Neural crest cell (in vitro differentiated cells): ENCODE results near the gene GTF2F2. TPM values are rescaled to one million over a fixed set of nuclear protein-coding genes. Genes with fewer than 3 reads are reported as not detected.

ENCODE experiments used
- DNase-seq: peaks from one replicate; pipeline ENCODE4 v3.0.0; 2021; ENCODE audit warnings: low read depth, mixed read lengths, low spot score
- H3K27ac Mint-ChIP-seq: one replicate; pipeline ENCODE4 v1.8.0; 2021; ENCODE audit warnings: mild to moderate bottlenecking, mixed read lengths; ENCODE audit not compliant: unreplicated experiment
- H3K27me3 Mint-ChIP-seq: 2 replicates; pipeline ENCODE4 v1.8.0; 2021; ENCODE audit warnings: low read depth, mild to moderate bottlenecking, mixed read lengths
- H3K36me3 Mint-ChIP-seq: 2 replicates; pipeline ENCODE4 v1.8.0; 2021; ENCODE audit warnings: low read depth, mild to moderate bottlenecking, mixed read lengths
- H3K4me1 Mint-ChIP-seq: 2 replicates; pipeline ENCODE4 v1.8.0; 2021; ENCODE audit warnings: mixed read lengths
- H3K4me3 Mint-ChIP-seq: one replicate; pipeline ENCODE4 v1.8.0; 2021; ENCODE audit warnings: mild to moderate bottlenecking, mixed read lengths
- H3K9me3 Mint-ChIP-seq: 2 replicates; pipeline ENCODE4 v1.8.0; 2021; ENCODE audit warnings: mixed read lengths
- total RNA-seq: library from RNA; stranded (reverse); gene quantifications from 2 replicates; pipeline ENCODE4 v1.2.1, GENCODE V29; 2021
- TF ChIP-seq, protein P1 (sequence below): fragments of 200-600 bp; sonication (generic); conservative IDR thresholded peaks from 2 replicates; pipeline ENCODE4 v1.5.0; 2021; ENCODE audit warnings: antibody characterized with exemption, mild to moderate bottlenecking

The GTF2F2 gene
- total RNA-seq, 1 donor from 2014 or later, result 25.1 TPM

DNA sequence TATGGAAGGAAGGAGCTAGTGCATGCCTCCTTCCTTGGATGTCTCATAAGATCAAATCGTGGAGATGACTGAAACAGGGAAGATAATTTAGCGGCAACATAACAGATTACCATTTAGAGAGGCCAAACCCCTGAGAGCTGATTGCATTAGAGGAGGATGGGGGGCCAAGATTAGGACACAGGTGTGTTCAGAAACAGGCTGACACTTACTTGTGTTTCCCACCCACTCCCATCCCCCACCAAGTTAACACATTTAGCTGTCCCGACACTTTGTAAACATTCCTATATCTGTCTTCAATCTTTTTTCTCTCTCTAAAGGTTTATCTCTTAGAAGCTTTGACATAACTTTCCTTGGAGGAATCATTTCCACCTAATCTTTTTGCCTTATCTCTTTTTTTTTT is 129.4 kb downstream of the GTF2F2 start:
- Mint-ChIP-seq H3K9me3 (no peaks in the 10 kb centered on the region), H3K27me3 (no peaks in the 10 kb centered on the region), H3K27ac (no peak overlapping the region), H3K36me3 (peaks cover 4% of the 10 kb centered on the region), H3K4me3 (no peak overlapping the region), H3K4me1 (no peaks in the 10 kb centered on the region)
- no peak for DNase-seq
- TF ChIP-seq, protein P1, sequence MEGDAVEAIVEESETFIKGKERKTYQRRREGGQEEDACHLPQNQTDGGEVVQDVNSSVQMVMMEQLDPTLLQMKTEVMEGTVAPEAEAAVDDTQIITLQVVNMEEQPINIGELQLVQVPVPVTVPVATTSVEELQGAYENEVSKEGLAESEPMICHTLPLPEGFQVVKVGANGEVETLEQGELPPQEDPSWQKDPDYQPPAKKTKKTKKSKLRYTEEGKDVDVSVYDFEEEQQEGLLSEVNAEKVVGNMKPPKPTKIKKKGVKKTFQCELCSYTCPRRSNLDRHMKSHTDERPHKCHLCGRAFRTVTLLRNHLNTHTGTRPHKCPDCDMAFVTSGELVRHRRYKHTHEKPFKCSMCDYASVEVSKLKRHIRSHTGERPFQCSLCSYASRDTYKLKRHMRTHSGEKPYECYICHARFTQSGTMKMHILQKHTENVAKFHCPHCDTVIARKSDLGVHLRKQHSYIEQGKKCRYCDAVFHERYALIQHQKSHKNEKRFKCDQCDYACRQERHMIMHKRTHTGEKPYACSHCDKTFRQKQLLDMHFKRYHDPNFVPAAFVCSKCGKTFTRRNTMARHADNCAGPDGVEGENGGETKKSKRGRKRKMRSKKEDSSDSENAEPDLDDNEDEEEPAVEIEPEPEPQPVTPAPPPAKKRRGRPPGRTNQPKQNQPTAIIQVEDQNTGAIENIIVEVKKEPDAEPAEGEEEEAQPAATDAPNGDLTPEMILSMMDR, result no peak

DNA sequence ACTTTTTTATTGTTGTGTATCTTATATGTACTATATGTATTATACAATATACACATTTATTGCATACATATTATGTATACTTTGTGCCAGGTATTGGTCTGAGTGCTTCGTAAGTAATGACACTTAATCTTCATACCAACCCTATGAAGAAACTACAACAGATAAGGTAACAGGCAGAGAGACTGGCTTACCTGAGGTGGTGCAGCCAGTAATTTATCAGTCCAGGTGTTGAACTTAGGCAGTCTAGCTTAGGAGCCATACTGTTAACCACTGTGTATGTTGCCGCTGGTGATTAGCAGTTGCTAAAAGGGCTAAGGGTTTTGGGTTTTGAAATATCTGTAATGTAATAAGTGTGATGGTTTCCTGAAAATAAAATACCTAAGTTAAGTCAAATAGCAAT is 134.1 kb downstream of the GTF2F2 start:
- Mint-ChIP-seq H3K4me3 (no peak overlapping the region), H3K27me3 (no peaks in the 10 kb centered on the region), H3K9me3 (no peaks in the 10 kb centered on the region), H3K4me1 (no peaks in the 10 kb centered on the region), H3K36me3 (peaks cover 4% of the 10 kb centered on the region), H3K27ac (no peak overlapping the region)
- TF ChIP-seq, protein P1, result no peak
- no peak for DNase-seq

DNA sequence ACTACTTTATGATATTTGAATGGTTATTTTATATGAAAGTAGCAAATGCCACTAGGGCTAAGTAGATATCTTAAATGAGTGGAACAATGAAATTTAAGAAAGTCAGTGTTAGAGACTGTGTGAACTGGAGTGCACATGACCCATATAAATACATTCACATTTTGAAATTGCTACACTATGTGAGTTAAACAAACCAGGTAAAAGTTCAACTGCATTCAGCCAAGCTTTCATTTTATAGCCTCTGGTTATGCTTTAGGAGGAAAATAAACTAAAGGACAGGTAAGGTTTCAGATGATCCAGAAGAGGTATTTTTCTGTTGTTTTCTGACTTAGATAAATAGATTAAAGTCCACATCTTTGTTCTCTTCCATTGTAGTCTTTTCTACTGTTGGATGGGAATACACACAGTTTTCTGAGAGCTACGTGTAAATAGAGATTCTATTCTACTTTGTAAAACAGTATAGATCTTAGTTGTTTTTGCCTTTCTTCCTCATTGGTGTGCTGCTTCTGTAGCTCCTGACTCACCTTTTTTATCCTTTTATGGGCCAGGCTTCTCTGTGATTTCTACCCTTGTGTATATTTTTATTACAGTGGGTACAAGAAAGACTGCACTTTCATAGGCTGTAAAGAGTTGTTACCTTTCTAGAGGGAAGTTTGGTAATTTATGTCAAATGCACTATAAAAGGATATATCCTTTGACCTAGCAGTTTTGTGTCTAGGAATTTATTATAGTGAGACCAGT is 135.1 kb downstream of the GTF2F2 start:
- no peaks in the 10 kb centered on the region for H3K9me3 Mint-ChIP-seq
- no peak overlapping the region for H3K27ac Mint-ChIP-seq
- no peaks in the 10 kb centered on the region for H3K27me3 Mint-ChIP-seq
- H3K4me3 Mint-ChIP-seq, result no peak overlapping the region
- TF ChIP-seq, protein P1, result no peak
- peaks cover 4% of the 10 kb centered on the region for H3K36me3 Mint-ChIP-seq
- no peak for DNase-seq
- no peaks in the 10 kb centered on the region for H3K4me1 Mint-ChIP-seq

DNA sequence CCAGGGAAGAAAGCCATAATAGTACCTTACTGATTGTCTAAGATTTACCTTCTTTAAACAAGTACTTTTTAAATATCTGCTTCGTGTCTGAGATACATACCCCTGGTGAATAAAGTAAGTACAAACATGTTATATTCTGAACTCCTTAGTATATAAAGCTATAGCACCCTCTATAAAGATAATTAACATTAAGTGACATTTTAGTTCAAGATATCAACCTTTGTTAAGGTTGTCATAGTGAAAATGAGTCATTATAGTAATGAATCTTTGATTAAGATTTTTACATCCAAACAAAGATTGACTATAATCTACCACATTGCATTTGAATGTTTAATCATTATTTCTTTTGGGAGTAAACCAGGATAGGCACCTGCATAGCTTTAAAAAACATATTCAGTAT is 135.9 kb downstream of the GTF2F2 start:
- TF ChIP-seq, protein P1, result no peak
- H3K36me3 Mint-ChIP-seq, result peaks cover 4% of the 10 kb centered on the region
- no peaks in the 10 kb centered on the region for H3K27me3 Mint-ChIP-seq
- no peak overlapping the region for H3K4me3 Mint-ChIP-seq
- H3K4me1 Mint-ChIP-seq, result no peaks in the 10 kb centered on the region
- H3K9me3 Mint-ChIP-seq, result no peaks in the 10 kb centered on the region
- H3K27ac Mint-ChIP-seq, result no peak overlapping the region
- no peak for DNase-seq

DNA sequence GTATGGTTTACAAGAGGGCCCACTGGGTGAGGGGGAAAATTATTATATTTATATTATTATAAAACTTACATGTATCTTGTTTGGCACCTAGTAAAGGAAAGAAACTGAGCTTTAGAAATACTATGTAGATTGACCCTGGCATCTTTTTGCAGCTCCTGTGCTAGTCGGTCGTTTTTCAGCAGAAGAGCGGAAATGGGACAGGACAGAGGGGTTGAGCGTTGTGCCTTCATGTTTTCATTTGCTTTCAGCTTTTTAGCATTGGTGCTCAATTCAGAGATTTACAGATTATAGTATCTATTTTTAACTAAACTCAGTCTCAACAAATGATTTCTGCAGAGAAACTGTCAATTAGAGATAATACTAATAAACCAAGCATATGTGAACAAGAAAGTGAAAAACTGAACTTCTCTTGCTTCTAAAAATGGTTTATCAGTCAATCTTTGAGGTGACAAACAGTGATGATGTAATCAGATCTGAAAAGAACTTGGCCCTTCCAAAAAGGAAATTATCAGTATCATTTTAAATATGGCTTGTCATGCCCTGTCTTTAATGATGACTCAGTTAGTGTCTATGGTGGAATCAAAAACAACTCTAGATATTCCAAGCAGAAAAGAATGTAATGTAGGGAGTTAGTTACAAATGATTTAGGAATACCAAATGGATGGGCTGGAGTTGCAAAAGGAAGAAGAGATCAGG is 137.5 kb downstream of the GTF2F2 start:
- H3K27me3 Mint-ChIP-seq, result no peaks in the 10 kb centered on the region
- TF ChIP-seq, protein P1, result no peak
- no peaks in the 10 kb centered on the region for H3K4me1 Mint-ChIP-seq
- H3K27ac Mint-ChIP-seq, result no peak overlapping the region
- H3K36me3 Mint-ChIP-seq, result peaks cover 4% of the 10 kb centered on the region
- H3K4me3 Mint-ChIP-seq, result no peak overlapping the region
- DNase-seq, result no peak
- H3K9me3 Mint-ChIP-seq, result no peaks in the 10 kb centered on the region
